HCT116 (cell line): Measurements from ENCODE around the gene ERFE. TPM values are rescaled to one million over a fixed set of nuclear protein-coding genes. Genes with fewer than 3 reads are reported as not detected.

ENCODE experiments used
- ATAC-seq: fragments of 200-7000 bp; cut with Tn5 transposase; 2 replicates; pipeline ENCODE4 v1.9.1; 2020; ENCODE audit warnings: mild to moderate bottlenecking, moderate library complexity
- BruUV-seq: library from RNA; stranded (reverse); fragments of 400-500 nt; replicated peaks from 2 replicates; lab custom pipeline; 2021; lab: Mats Ljungman, UMichigan
- CTCF ChIA-PET: fragments of 300-600 bp; sonication (Branson Sonifier 250); formaldehyde crosslinking; loops from one replicate; lab custom pipeline; 2021; ENCODE audit warnings: antibody characterized with exemption; lab: Charles Lee
- POLR2A ChIA-PET: fragments of 300-600, 350-600 bp; sonication (Branson Sonifier 250); formaldehyde crosslinking; loops from one replicate; lab custom pipeline; 2021; ENCODE audit warnings: antibody characterized with exemption; lab: Charles Lee
- RAD21 ChIA-PET, 2 experiments: fragments of 300-600 bp; sonication (Branson Sonifier 250); formaldehyde crosslinking; loops; one replicate each; lab custom pipeline; 2023; ENCODE audit warnings: low total read pairs in 2 of 2; ENCODE audit not compliant: uncharacterized antibody in 2 of 2, unreplicated experiment in 2 of 2, low non-redundant PET in 1 of 2; lab: Charles Lee
- DNase-seq: peaks from one replicate; pipeline ENCODE4 v3.0.0-alpha.2; 2010; ENCODE audit warnings: low read depth, low spot score
- H2AFZ ChIP-seq: fragments of 200-600 bp; shearing (Covaris generic), sonication (generic); 2 replicates; pipeline ENCODE4 v1.6.1; 2017; ENCODE audit warnings: low read depth, mixed run types, mixed read lengths, antibody characterized with exemption, low read length; ENCODE audit not compliant: poor library complexity, severe bottlenecking
- H3K27ac ChIP-seq: 2 replicates; pipeline ENCODE4 v1.5.1; 2012; ENCODE audit warnings: low read depth, low read length
- H3K27me3 ChIP-seq: fragments of 200-600 bp; sonication (generic); 2 replicates; pipeline ENCODE4 v1.6.1; 2016; ENCODE audit warnings: mixed run types, low read length, mixed read lengths; ENCODE audit not compliant: insufficient read depth
- H3K36me3 ChIP-seq, 2 experiments: fragments of 200-500 bp in 1 of 2; fragments of 200-600 bp in 1 of 2; sonication (Bioruptor generic) in 1 of 2; sonication (generic) in 1 of 2; 2 replicates each; pipeline versions ENCODE4 v1.5.1 to v1.6.1; 2014 to 2016; ENCODE audit warnings: low read length in 2 of 2, inconsistent platforms in 1 of 2, mixed read lengths in 1 of 2, mixed run types in 1 of 2; ENCODE audit not compliant: insufficient read depth in 2 of 2, control insufficient read depth in 1 of 2
- H3K4me1 ChIP-seq, 2 experiments: fragments of 200-600 bp in 1 of 2; sonication (generic) in 1 of 2; 2 replicates each; pipeline versions ENCODE4 v1.5.1 to v1.6.1; 2012 to 2017; ENCODE audit warnings: low read length in 2 of 2, inconsistent platforms in 1 of 2, mild to moderate bottlenecking in 1 of 2, mixed read lengths in 1 of 2, mixed run types in 1 of 2, moderate library complexity in 1 of 2; ENCODE audit not compliant: insufficient read depth in 2 of 2, control insufficient read depth in 1 of 2
- H3K4me2 ChIP-seq: fragments of 200-600 bp; sonication (generic); 2 replicates; pipeline ENCODE4 v1.6.1; 2017; ENCODE audit warnings: mixed run types, low read length, mixed read lengths
- H3K4me3 ChIP-seq, 2 experiments: fragments of 200-600 bp in 1 of 2; sonication (generic) in 1 of 2; replicated peaks in 1 of 2; 2 replicates each; pipeline ENCODE4 v1.5.1; 2011 to 2016; ENCODE audit warnings: low read length in 2 of 2, control low read depth in 1 of 2, low read depth in 1 of 2, mild to moderate bottlenecking in 1 of 2, mixed read lengths in 1 of 2, mixed run types in 1 of 2
- H3K79me2 ChIP-seq: fragments of 200-600 bp; sonication (generic); 2 replicates; pipeline ENCODE4 v1.6.1; 2017; ENCODE audit warnings: mild to moderate bottlenecking, mixed run types, low read length, moderate library complexity, mixed read lengths; ENCODE audit not compliant: insufficient read depth
- H3K9ac ChIP-seq: fragments of 200-600 bp; sonication (generic); 2 replicates; pipeline ENCODE4 v1.6.1; 2016; ENCODE audit warnings: low read length, mixed read lengths
- H3K9me2 ChIP-seq: fragments of 200-600 bp; sonication (generic), shearing (Covaris generic); 2 replicates; pipeline ENCODE4 v1.6.1; 2017; ENCODE audit warnings: mixed run types, mild to moderate bottlenecking, moderate library complexity; ENCODE audit not compliant: insufficient read depth
- H3K9me3 ChIP-seq, 2 experiments: fragments of 200-500 bp in 1 of 2; fragments of 200-600 bp in 1 of 2; sonication (Bioruptor generic) in 1 of 2; sonication (generic) in 1 of 2; 2 replicates each; pipeline ENCODE4 v1.6.1; 2014 to 2017; ENCODE audit warnings: low read length in 2 of 2, mixed read lengths in 2 of 2, inconsistent platforms in 1 of 2, low read depth in 1 of 2, mild to moderate bottlenecking in 1 of 2, mixed run types in 1 of 2, moderate library complexity in 1 of 2; ENCODE audit not compliant: control insufficient read depth in 1 of 2, insufficient read depth in 1 of 2
- H4K20me1 ChIP-seq: fragments of 200-600 bp; sonication (generic), shearing (Covaris generic); 2 replicates; pipeline ENCODE4 v1.6.1; 2017; ENCODE audit warnings: mixed run types, mild to moderate bottlenecking, moderate library complexity; ENCODE audit not compliant: insufficient read depth
- CBX3 ChIP-seq: IDR thresholded peaks from 2 replicates; pipeline ENCODE4 v1.6.1; 2012; ENCODE audit warnings: low read depth
- CEBPB ChIP-seq: IDR thresholded peaks from 2 replicates; pipeline ENCODE4 v1.6.1; 2012; ENCODE audit warnings: low read depth
- EGR1 ChIP-seq: IDR thresholded peaks from 2 replicates; pipeline ENCODE4 v1.6.1; 2012; ENCODE audit warnings: low read depth
- ELF1 ChIP-seq: IDR thresholded peaks from 2 replicates; pipeline ENCODE4 v1.6.1; 2012; ENCODE audit warnings: low read depth, borderline replicate concordance
- EZH2 ChIP-seq: fragments of 200-600 bp; sonication (generic); IDR thresholded peaks from 2 replicates; pipeline ENCODE4 v1.6.1; 2017; ENCODE audit warnings: antibody characterized with exemption, mixed run types
- EZH2phosphoT487 ChIP-seq: fragments of 200-600 bp; IDR thresholded peaks from 2 replicates; pipeline ENCODE4 v1.6.1; 2018; ENCODE audit warnings: antibody characterized with exemption, borderline replicate concordance
- FOSL1 ChIP-seq: IDR thresholded peaks from 2 replicates; pipeline ENCODE4 v1.6.1; 2012; ENCODE audit warnings: low read depth
- POLR2AphosphoS5 ChIP-seq: IDR thresholded peaks from 2 replicates; pipeline ENCODE4 v1.6.1; 2011; ENCODE audit warnings: mild to moderate bottlenecking, low read depth, low read length, moderate library complexity
- SP1 ChIP-seq: IDR thresholded peaks from 2 replicates; pipeline ENCODE4 v1.6.1; 2012; ENCODE audit warnings: low read depth
- SRF ChIP-seq: IDR thresholded peaks from 2 replicates; pipeline ENCODE4 v1.6.1; 2012; ENCODE audit warnings: low read depth
- TCF7L2 ChIP-seq: IDR thresholded peaks from 2 replicates; pipeline ENCODE4 v1.7.0; 2011; ENCODE audit warnings: borderline replicate concordance, inconsistent platforms; ENCODE audit not compliant: insufficient read depth, insufficient read length; ENCODE audit errors: extremely low read depth
- YY1 ChIP-seq: IDR thresholded peaks from 2 replicates; pipeline ENCODE4 v1.6.1; 2011; ENCODE audit warnings: low read length, low read depth, moderate library complexity, mild to moderate bottlenecking; ENCODE audit not compliant: insufficient replicate concordance; ENCODE audit errors: extremely low read depth
- ZFX ChIP-seq: fragments of 450-650 bp; IDR thresholded peaks from 2 replicates; pipeline ENCODE4 v1.6.1; 2017
- ZNF274 ChIP-seq: fragments of 200-500 bp; sonication (Bioruptor generic); IDR thresholded peaks from 2 replicates; pipeline ENCODE4 v1.6.1; 2014; ENCODE audit warnings: mild to moderate bottlenecking, low read depth, low read length, inconsistent platforms
- intact Hi-C: fragments of 100-400 bp; cut with micrococcal nuclease; formaldehyde crosslinking; loops from 2 replicates; pipeline ENCODE4 v1.10.0; 2022
- total RNA-seq: library from RNA; stranded (reverse); gene quantifications from one replicate; pipeline ENCODE4 v1.2.1, GENCODE V29; 2021; ENCODE audit not compliant: unreplicated experiment
- TF ChIP-seq, protein P1 (sequence below): IDR thresholded peaks from 2 replicates; pipeline ENCODE4 v1.6.1; 2012
- TF ChIP-seq, protein P2 (sequence below): IDR thresholded peaks from 2 replicates; pipeline ENCODE4 v1.6.1; 2012; ENCODE audit warnings: low read depth

Gene ERFE
- total RNA-seq, 1 experiment from 2014 or later: 17.3 TPM

DNA sequence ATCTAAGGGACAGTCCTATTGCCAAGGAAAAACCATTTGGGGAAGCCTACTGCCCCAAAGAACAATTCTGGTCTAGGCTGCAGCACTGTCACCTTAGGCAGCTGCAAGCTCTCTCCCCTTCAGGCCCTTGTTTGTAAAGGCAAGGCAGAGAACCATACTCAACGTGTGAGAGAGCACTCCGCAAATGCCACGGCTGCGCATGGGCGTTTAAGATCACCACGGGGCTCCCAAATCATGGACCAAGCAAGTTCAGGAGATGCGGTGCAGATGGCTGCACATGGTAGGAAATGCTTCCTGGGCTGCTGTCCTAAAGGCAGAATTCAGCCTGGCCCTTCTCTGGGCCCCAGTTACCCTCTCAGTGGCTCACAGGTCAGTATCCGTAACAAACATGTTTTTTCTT is 15.5 kb downstream of the ERFE start (continued):
- TF ChIP-seq YY1 (no peak), TCF7L2 (no peak)
- TF ChIP-seq, protein P1, sequence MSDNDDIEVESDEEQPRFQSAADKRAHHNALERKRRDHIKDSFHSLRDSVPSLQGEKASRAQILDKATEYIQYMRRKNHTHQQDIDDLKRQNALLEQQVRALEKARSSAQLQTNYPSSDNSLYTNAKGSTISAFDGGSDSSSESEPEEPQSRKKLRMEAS: no peak

DNA sequence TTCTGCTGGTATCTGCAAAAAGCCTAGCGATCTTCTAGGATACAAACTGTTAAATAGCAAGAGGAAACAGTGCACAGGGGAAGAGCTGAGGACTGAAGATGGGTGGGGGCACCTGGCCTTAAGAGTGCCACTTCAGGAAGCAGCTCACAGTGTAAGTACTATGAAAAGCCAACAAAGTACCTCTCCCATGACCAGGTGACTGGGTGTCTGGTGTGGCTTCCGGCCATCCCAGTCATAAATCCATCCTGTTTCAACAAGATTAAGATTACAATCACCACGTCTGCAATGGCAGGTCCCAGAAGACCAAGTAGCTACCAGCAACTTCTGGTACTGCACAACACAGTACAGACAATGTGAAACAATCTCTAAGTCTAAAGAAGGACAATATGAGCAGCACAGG is 15.9 kb downstream of the ERFE start:
- 0 out of 2 replicates have a peak, but pooled peaks cover 9% of the 10 kb centered on the region for H4K20me1 ChIP-seq
- no peaks in the 10 kb centered on the region for H3K9me3 ChIP-seq
- intact Hi-C loops: no loop called here
- CTCF ChIA-PET: no interaction called here
- no peaks in the 10 kb centered on the region for H3K9me2 ChIP-seq
- ATAC-seq (no peak), DNase-seq (no peak)
- no peak overlapping the region for H3K9ac ChIP-seq
- no peaks in the 10 kb centered on the region for H3K79me2 ChIP-seq
- no peak overlapping the region for H2AFZ ChIP-seq
- H3K4me3 ChIP-seq: no peak overlapping the region
- H3K4me2 ChIP-seq: no peak overlapping the region
- RAD21 ChIA-PET: no interaction called here
- BruUV-seq: no TSS peak
- 0 out of 4 replicates have a peak, but pooled peaks cover 0 to 1% of the 10 kb centered on the region in 2 experiments for H3K4me1 ChIP-seq
- no peak overlapping the region for H3K27ac ChIP-seq
- H3K27me3 ChIP-seq: no peaks in the 10 kb centered on the region
- POLR2A ChIA-PET: no interaction called here
- TF ChIP-seq ELF1 (no peak), TCF7L2 (no peak), EZH2 (no peak), ZNF274 (no peak), POLR2AphosphoS5 (no peak), SRF (no peak), SP1 (no peak), EGR1 (no peak), CBX3 (no peak), CEBPB (no peak), ZFX (no peak), YY1 (no peak), FOSL1 (no peak), EZH2phosphoT487 (no peak)
- TF ChIP-seq, protein P2, sequence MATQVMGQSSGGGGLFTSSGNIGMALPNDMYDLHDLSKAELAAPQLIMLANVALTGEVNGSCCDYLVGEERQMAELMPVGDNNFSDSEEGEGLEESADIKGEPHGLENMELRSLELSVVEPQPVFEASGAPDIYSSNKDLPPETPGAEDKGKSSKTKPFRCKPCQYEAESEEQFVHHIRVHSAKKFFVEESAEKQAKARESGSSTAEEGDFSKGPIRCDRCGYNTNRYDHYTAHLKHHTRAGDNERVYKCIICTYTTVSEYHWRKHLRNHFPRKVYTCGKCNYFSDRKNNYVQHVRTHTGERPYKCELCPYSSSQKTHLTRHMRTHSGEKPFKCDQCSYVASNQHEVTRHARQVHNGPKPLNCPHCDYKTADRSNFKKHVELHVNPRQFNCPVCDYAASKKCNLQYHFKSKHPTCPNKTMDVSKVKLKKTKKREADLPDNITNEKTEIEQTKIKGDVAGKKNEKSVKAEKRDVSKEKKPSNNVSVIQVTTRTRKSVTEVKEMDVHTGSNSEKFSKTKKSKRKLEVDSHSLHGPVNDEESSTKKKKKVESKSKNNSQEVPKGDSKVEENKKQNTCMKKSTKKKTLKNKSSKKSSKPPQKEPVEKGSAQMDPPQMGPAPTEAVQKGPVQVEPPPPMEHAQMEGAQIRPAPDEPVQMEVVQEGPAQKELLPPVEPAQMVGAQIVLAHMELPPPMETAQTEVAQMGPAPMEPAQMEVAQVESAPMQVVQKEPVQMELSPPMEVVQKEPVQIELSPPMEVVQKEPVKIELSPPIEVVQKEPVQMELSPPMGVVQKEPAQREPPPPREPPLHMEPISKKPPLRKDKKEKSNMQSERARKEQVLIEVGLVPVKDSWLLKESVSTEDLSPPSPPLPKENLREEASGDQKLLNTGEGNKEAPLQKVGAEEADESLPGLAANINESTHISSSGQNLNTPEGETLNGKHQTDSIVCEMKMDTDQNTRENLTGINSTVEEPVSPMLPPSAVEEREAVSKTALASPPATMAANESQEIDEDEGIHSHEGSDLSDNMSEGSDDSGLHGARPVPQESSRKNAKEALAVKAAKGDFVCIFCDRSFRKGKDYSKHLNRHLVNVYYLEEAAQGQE: no peak
- H3K36me3 ChIP-seq: peaks cover 23 to 59% of the 10 kb centered on the region in 2 experiments
